Activated gamma-delta T cell treated with anti-CD3 and anti-CD28 coated beads, Interleukin-2, amount 50 U/mL, for 16 hours (primary cell): Measurements from ENCODE around the gene GABRD.

ENCODE experiments used
- DNase-seq: peaks from one replicate; pipeline ENCODE4 v3.0.0-alpha.2; 2020; ENCODE audit warnings: low read depth

GABRD gene

DNA sequence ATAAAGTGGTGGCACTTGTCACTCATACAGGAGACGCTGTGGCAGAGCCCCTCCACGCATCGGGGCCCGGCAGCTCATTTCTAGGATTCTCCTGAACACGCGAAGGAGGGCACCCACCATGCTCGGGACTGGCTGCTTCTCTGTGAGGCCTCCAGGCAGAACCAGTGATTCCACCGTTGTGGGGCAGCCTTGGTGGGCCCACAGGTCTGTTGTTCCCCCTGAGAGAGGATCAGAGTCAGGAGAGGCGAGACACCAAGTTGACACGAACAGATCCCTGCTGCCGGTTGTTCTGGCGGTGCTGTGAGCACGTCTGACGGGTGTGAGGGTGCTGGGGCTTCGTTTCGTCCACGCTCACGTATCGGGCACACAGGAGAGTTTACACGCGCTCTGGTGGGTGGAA is 57.7 kb downstream of the GABRD start:
- no peak for DNase-seq

DNA sequence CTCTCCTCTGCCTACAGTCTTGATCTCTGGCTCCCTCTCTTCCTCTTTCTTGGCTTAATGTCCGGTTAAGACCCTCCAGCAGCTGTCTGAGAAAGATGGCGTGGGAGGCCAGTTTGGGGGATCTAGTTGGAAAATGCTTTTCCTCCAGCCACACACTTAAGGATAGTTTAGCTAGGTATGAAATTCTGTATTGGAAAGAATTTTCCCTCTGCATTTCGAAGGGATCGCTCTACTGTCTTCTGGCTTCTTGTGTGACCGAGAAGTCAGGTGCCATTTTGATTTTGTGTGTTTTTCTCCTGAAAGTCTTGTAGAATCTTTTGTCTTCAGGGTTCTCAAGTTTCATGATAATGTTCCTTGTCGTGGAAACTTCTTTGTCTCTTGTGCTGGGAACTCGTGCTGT is 59.0 kb downstream of the GABRD start:
- no peak for DNase-seq

DNA sequence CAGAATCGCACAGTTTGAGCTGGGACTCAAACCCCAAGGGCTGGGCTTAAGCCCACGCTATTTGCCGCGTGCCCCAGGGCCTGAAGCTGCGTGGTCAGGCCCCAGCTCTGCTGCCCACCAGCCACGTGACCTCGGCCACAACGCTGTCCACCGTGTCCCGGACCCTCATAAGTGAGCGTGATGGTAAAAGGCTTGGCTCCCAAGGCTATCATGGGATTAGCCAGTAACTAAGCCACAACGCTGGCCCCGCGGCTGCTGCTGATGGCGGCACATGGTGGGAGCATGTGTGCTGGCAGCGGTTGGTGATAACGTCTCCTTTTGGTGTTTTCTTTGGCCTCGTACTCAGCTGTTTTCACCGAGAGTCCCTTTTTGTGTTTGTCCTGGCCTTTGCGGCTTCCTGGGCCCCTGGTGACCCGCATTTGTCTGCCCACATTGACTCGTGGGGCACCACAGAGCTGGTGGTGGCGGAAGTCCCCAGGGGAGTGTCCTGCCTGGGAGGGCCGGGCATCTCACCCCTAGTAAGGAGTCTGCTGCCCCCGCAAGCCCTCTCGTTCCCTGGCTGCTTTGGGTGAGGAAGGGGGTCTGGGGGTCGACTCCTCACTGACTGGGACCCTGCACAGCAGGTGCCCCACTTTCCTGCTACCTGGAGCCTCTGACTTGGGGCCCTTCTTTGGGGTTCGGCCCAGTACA is 60.4 kb downstream of the GABRD start:
- DNase-seq: no peak

DNA sequence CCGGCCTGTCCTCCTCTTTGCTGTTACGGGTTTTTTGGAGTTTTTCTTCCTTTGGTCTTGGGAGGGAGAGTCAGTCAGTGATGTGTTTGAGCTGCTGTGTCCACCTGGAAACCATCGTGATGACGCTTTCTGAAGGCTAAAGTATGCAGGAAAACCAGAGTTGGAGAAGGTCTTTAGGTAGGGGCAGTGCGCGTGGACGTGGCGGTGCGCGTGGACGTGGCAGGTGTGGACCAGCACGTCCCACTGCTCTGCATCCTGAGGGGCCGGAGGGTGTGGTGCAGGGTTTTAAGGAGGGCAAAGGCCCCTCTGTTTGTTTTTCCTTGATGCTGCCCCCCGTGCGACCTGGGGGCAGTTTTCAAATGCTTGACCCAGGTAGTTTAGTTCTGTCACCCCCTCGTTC is 61.0 kb downstream of the GABRD start:
- DNase-seq: no peak
